ENCODE data around the gene HSPA1L.
"Not testable (repeated sequence)": the region's sequence is repeated elsewhere in the genome, so short reads cannot be mapped to it uniquely, and the experiment has no call there.

HSPA1L gene

DNA sequence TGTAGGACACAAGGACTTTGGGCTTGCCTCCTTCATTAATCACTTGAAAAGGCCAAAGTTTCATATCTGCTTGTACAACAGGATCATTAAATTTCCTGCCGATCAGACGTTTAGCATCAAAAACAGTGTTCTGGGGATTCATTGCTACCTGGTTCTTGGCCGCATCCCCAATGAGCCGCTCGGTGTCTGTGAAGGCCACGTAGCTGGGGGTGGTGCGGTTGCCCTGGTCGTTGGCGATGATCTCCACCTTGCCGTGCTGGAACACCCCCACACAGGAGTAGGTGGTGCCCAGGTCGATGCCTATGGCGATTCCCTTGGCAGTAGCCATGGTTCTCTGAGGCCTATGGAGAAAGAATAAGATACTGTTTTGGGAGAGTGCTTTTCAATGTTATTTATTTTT, 3.4 kb downstream of the HSPA1L start:
- DNase-seq (ENCODE audit: low read depth, low spot score) = no peak
- Histone ChIP-seq H3K4me3 (ENCODE audit: low read length) (no peak overlapping the region), H3K27me3 (ENCODE audit: control insufficient read depth, insufficient read depth, low read length) (no peaks in the 10 kb centered on the region), H3K36me3 (ENCODE audit: control insufficient read depth, insufficient read depth, low read length) (no peaks in the 10 kb centered on the region), H3K27ac (ENCODE audit: low read length) (no peak overlapping the region), H3K9me3 (ENCODE audit: control insufficient read depth, insufficient read depth, low read length) (no peaks in the 10 kb centered on the region), H3K4me1 (ENCODE audit: control insufficient read depth, insufficient read depth, low read length) (no peaks in the 10 kb centered on the region)
- WGBS (ENCODE audit: insufficient coverage, insufficient read length) = no CpG with 5 or more reads among the region's 12 CpGs

DNA sequence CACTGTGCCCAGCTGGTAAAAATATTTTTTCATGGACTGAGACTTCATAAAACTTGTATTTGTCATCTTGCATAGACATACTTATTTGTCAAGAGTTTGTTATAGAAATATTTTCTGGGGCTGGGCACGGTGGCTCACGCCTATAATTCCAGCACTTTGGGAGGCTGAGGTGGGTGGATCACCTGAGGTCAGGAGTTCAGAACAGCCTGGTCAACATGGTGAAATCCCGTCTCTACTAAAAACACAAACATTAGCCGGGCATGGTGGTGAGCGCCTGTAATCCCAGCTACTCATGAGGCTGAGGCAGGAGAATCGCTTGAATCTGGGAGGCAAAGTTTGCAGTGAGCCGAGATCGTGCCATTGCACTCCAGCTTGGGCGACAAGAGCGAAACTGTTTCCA, 6.5 kb downstream of the HSPA1L start:
- H3K27ac ChIP-seq (ENCODE audit: low read length); DNase-seq (ENCODE audit: low read depth, low spot score); H3K4me3 ChIP-seq (ENCODE audit: low read length); H3K9me3 ChIP-seq (ENCODE audit: control insufficient read depth, insufficient read depth, low read length); H3K4me1 ChIP-seq (ENCODE audit: control insufficient read depth, insufficient read depth, low read length); H3K27me3 ChIP-seq (ENCODE audit: control insufficient read depth, insufficient read depth, low read length); H3K36me3 ChIP-seq (ENCODE audit: control insufficient read depth, insufficient read depth, low read length): not testable (repeated sequence)
- no CpG with 5 or more reads among the region's 10 CpGs for whole genome bisulfite sequencing (ENCODE audit: insufficient coverage, insufficient read length)

DNA sequence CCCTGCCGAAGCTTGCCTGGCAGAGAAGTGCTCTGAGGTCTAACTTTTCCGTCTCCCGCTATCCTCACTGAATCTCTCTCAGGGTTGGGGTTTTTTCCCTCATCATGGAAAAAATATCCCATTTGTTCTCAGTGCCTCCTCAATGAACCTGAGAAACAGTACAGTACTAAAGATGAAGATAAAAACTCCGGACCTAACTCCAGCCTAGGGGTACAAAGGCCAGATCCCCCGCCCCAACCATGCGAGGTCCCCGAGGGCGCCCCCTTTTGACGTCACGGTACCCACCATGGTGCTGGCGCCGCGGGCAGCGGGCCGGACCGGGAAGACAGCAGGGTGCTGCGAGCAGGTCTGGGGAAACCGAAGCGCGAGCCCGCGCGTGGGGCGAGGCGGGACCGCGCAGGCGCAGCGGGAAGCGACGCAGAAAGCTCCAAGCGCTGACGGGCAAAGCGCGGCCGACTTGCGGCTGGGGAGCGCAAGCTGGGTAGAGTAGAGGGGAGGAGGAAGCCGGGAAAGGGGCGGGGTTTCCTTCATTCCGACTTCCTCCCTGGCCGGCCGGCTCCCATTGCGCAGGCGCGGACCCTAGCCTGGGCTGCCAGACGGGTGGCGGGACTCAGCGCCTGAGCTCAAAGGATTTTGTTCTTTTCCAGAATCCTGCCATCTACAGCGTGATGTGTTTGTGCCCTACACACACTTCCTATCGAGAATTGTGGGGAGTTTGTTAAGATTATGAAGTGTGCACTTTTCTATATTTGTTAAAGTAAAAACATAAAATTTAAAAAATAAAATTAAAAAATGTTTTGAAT, 8.4 kb downstream of the HSPA1L start, which contains the start of gene LSM2:
Gene LSM2, minus strand, starts transcription at position 497 of the 803 bp plus-strand sequence. Its CDS starts 209 bp downstream, at position 288.
- Histone ChIP-seq H3K4me1 (ENCODE audit: control insufficient read depth, insufficient read depth, low read length) (no peaks in the 10 kb centered on the region), H3K4me3 (ENCODE audit: low read length) (peak within 1 kb of the TSS; percentile 96), H3K27me3 (ENCODE audit: control insufficient read depth, insufficient read depth, low read length) (no peaks in the 10 kb centered on the region), H3K9me3 (ENCODE audit: control insufficient read depth, insufficient read depth, low read length) (no peaks in the 10 kb centered on the region), H3K27ac (ENCODE audit: low read length) (no peak within 1 kb of the TSS), H3K36me3 (ENCODE audit: control insufficient read depth, insufficient read depth, low read length) (peaks cover 2% of the 10 kb centered on the region; the same call in 1 of the 2 replicates)
- DNase-seq (ENCODE audit: low read depth, low spot score) = no peak
- no CpG with 5 or more reads among the region's 51 CpGs for WGBS (ENCODE audit: insufficient coverage, insufficient read length)

DNA sequence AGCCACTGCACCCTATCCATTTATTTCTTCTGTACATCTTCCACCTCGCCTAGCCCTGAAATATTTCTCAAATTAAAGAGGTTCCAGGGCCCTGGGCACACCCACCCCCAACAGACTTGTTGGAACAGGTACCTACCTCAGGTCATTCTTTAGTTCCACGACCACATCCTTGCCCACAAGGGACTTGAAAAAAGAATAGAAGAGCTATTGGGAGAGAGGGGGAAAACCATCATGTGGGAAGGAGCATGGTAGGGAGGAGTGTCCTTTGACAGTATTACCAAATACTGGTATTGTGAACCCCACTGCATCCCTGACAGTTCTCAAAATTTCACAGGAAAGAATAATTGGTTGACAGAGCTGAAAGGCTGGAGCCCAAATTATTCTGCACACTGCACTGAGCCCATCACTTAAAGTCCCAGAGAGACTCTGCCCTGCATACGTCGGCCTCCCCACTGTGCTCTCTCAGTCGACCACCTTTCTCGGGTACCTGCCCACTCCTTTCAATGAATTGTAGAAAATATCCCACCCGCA, 9.1 kb downstream of the HSPA1L start:
- H3K36me3 ChIP-seq (ENCODE audit: control insufficient read depth, insufficient read depth, low read length) = peaks cover 2% of the 10 kb centered on the region; the same call in 1 of the 2 replicates
- WGBS (ENCODE audit: insufficient coverage, insufficient read length) = no CpG with 5 or more reads among the region's 7 CpGs
- H3K4me1 ChIP-seq (ENCODE audit: control insufficient read depth, insufficient read depth, low read length) = no peaks in the 10 kb centered on the region
- peak overlapping the region; percentile 96; the same call in 1 of the 2 replicates for H3K4me3 ChIP-seq (ENCODE audit: low read length)
- no peaks in the 10 kb centered on the region for H3K9me3 ChIP-seq (ENCODE audit: control insufficient read depth, insufficient read depth, low read length)
- H3K27me3 ChIP-seq (ENCODE audit: control insufficient read depth, insufficient read depth, low read length) = no peaks in the 10 kb centered on the region
- no peak overlapping the region for H3K27ac ChIP-seq (ENCODE audit: low read length)
- DNase-seq (ENCODE audit: low read depth, low spot score) = no peak

DNA sequence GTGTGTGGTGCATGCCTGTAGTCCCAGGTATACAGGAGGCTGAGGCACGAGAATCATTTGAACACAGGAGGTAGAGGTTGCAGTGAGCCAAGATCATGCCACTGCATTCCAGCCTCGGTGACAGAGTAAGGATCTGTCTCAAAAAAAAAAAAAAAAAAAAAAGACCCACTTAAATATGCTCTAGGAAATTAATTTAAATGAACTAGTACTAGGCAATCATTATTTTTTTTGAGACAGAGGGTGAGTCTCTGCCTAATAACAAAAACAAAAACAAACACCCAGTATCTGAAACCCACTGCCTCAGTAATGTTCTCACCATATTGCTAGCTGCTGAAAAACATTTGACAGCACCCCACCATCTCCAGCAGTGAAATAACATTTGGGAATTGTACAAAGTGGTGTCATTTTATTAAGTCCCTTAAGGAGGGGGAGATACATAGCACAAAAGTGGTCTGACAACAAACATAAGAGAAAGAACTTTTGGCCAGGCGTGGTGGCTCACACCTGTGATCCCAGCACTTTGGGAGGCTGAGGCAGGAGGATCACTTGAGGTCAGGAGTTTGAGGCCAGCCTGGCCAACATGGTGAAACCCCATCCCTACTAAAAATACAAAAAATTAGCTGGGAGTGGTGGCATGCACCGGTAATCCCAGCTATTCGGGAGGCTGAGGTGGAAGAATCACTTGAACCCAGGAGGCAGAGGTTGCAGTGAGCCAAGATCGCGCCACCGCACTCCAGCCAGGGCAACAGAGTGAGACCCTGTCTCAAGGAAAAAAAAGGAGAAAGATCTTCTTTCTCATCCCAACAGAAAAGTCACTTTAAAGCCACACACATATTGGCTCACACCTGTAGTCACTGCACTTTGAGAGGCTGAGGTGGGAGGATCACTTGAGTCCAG, 13.8 kb downstream of the HSPA1L start:
- H3K4me1 ChIP-seq (ENCODE audit: control insufficient read depth, insufficient read depth, low read length); H3K27me3 ChIP-seq (ENCODE audit: control insufficient read depth, insufficient read depth, low read length); H3K27ac ChIP-seq (ENCODE audit: low read length); DNase-seq (ENCODE audit: low read depth, low spot score); H3K4me3 ChIP-seq (ENCODE audit: low read length); H3K36me3 ChIP-seq (ENCODE audit: control insufficient read depth, insufficient read depth, low read length); H3K9me3 ChIP-seq (ENCODE audit: control insufficient read depth, insufficient read depth, low read length): not testable (repeated sequence)
- WGBS (ENCODE audit: insufficient coverage, insufficient read length) = no CpG with 5 or more reads among the region's 8 CpGs

DNA sequence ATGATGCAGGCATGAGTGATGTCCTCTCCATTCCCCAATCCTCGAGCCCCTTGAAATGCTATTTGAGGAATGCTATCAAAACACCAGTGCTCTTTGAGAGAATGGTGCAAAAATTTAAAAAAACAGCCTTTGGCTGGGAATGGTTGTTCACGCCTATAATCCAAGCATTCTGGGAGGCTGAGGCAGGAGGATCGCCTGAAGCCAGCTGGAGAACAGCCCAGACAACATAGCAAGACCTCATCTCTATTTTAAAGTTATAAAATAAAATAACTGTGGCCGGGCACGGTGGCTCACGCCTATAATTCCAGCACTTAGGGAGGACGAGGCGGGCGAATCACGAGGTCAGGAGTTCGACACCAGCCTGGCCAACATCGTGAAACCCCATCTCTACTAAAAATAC, 15.3 kb downstream of the HSPA1L start:
- Histone ChIP-seq H3K27ac (ENCODE audit: low read length) (no peak overlapping the region), H3K4me1 (ENCODE audit: control insufficient read depth, insufficient read depth, low read length) (no peaks in the 10 kb centered on the region), H3K27me3 (ENCODE audit: control insufficient read depth, insufficient read depth, low read length) (no peaks in the 10 kb centered on the region), H3K9me3 (ENCODE audit: control insufficient read depth, insufficient read depth, low read length) (no peaks in the 10 kb centered on the region), H3K4me3 (ENCODE audit: low read length) (no peak overlapping the region), H3K36me3 (ENCODE audit: control insufficient read depth, insufficient read depth, low read length) (peaks cover 7% of the 10 kb centered on the region; the same call in 1 of the 2 replicates)
- no peak for DNase-seq (ENCODE audit: low read depth, low spot score)
- no CpG with 5 or more reads among the region's 12 CpGs for WGBS (ENCODE audit: insufficient coverage, insufficient read length)

DNA sequence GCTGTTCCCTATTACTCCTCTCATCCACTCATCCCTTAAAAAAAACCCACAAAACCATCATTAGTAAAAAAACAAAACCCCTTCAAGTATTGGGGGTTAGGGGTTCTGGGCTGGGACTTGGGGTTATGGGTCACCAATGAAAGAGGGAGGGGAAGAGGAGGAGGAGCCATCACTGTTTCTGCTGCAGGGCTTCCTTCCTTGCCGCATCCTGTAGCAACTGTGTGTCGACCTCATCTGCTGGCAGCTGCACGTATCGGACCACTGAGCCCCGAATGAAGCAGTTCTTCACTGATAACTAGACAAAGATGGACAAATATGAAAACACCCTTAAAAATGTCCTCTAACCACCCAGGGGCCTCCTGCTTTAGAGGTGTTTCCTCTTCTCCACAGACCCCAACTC, 17.5 kb downstream of the HSPA1L start:
- Histone ChIP-seq H3K27ac (ENCODE audit: low read length) (no peak overlapping the region), H3K4me1 (ENCODE audit: control insufficient read depth, insufficient read depth, low read length) (peaks cover 1% of the 10 kb centered on the region; the same call in 1 of the 2 replicates), H3K4me3 (ENCODE audit: low read length) (no peak overlapping the region), H3K36me3 (ENCODE audit: control insufficient read depth, insufficient read depth, low read length) (peaks cover 11% of the 10 kb centered on the region), H3K27me3 (ENCODE audit: control insufficient read depth, insufficient read depth, low read length) (no peaks in the 10 kb centered on the region), H3K9me3 (ENCODE audit: control insufficient read depth, insufficient read depth, low read length) (no peaks in the 10 kb centered on the region)
- no CpG with 5 or more reads among the region's 5 CpGs for WGBS (ENCODE audit: insufficient coverage, insufficient read length)
- no peak for DNase-seq (ENCODE audit: low read depth, low spot score)

DNA sequence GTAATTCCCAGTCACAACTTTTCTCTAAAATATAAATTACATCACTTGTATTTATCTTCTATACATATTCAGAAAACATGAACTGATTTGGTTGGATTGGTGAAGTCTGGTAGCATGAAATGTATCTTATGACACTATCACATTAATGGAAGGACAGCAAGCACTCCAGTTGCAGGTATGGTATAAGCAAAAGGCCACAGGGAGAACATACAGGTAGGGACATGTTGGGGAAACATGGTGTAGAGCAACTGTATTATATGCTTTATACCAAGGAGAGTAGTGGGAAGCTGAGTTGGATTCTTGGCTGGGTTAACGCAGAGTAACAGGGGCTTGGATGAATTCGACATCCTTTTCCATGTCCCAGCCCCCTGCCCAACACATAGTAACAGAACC, 18.1 kb downstream of the HSPA1L start:
- no peak for DNase-seq (ENCODE audit: low read depth, low spot score)
- Histone ChIP-seq H3K4me1 (ENCODE audit: control insufficient read depth, insufficient read depth, low read length) (peaks cover 1% of the 10 kb centered on the region; the same call in 1 of the 2 replicates), H3K9me3 (ENCODE audit: control insufficient read depth, insufficient read depth, low read length) (no peaks in the 10 kb centered on the region), H3K4me3 (ENCODE audit: low read length) (no peak overlapping the region), H3K27ac (ENCODE audit: low read length) (no peak overlapping the region), H3K27me3 (ENCODE audit: control insufficient read depth, insufficient read depth, low read length) (no peaks in the 10 kb centered on the region), H3K36me3 (ENCODE audit: control insufficient read depth, insufficient read depth, low read length) (peaks cover 11% of the 10 kb centered on the region)
- no CpG with 5 or more reads among the region's 2 CpGs for WGBS (ENCODE audit: insufficient coverage, insufficient read length)

DNA sequence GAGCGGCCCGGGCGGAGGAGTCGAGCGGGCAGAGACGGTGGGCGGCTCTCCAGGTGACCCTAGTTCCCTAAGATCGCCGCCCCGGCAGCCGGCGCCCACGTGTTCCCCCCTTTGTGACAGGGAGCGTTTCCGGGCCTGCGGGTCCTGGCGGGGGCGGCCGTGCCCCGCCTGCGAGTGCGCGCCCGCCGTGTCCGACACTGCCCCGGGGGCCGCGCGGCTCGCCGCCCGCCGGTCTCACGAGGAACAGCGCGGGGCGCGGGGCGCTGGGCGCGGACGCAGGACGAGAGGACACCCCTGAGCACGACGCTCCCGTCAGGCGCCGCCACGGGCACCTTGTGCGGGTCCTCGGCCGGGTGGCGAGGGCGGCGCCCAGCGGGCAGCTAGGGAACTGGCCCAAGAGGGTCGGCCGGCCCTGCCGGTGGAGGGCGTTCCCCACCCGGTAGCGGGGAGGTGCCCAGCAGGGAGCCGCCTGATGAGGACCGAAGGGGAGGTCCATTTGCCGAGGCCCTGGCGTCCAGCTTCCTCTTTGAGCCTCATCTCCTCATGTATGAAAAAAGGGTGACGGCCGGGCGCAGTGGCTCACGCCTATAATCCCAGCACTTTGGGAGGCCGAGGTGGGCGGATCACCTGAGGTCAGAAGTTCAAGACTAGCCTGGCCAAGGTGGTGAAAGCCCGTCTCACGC, 19.3 kb downstream of the HSPA1L start, which contains the start of gene VARS1:
Gene VARS1, minus strand, starts transcription at position 137 of the 683 bp plus-strand sequence. CDS start 535 bp downstream, outside the sequence.
- peaks cover 15% of the 10 kb centered on the region for H3K36me3 ChIP-seq (ENCODE audit: control insufficient read depth, insufficient read depth, low read length)
- H3K4me1 ChIP-seq (ENCODE audit: control insufficient read depth, insufficient read depth, low read length) = peaks cover 1% of the 10 kb centered on the region; the same call in 1 of the 2 replicates
- H3K27ac ChIP-seq (ENCODE audit: low read length) = no peak within 1 kb of the TSS
- H3K4me3 ChIP-seq (ENCODE audit: low read length) = peak within 1 kb of the TSS; percentile 80
- H3K27me3 ChIP-seq (ENCODE audit: control insufficient read depth, insufficient read depth, low read length) = no peaks in the 10 kb centered on the region
- WGBS (ENCODE audit: insufficient coverage, insufficient read length) = no CpG with 5 or more reads among the region's 75 CpGs
- no peaks in the 10 kb centered on the region for H3K9me3 ChIP-seq (ENCODE audit: control insufficient read depth, insufficient read depth, low read length)
- DNase-seq (ENCODE audit: low read depth, low spot score) = no peak

Measured in iPS DF 6.9 (cell line).